ENCODE results near the gene THBS4.

Gene THBS4

DNA sequence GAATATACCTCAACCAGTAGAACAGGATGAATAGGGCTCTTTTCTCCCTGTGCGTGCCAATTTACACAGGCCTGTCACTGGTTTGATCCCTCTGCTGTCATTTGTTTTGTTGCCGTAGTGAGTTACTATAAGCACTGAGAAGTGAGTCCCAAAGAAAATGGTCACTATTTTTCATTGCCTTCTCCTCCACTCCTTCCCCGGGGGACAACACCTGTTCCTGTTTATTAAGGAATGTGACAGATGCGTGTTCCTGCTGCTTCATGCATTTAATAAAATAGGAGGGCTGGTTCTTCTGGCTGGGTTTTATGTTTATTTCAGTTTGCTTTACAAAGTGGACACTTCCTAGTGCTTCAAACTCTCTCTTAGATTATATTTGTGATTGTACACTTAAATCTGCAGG is 6.4 kb downstream of the THBS4 start:
- Histone ChIP-seq H3K27ac (ENCODE audit: insufficient read depth, low read length, poor library complexity, severe bottlenecking) (no peak overlapping the region), H3K4me3 (ENCODE audit: insufficient read depth, low read depth, low read length, poor library complexity, severe bottlenecking) (no peak overlapping the region), H3K4me1 (ENCODE audit: control insufficient read depth, insufficient read depth, low read length, poor library complexity, severe bottlenecking) (no peaks in the 10 kb centered on the region), H3K36me3 (ENCODE audit: control insufficient read depth, insufficient read depth, low read length) (no peaks in the 10 kb centered on the region), H3K9me3 (ENCODE audit: control insufficient read depth, low read length) (no peaks in the 10 kb centered on the region), H3K27me3 (replicated peaks; ENCODE audit: control insufficient read depth, insufficient read depth, low read length, poor library complexity, severe bottlenecking) (no peaks in the 10 kb centered on the region)
- DNase-seq, result no peak

DNA sequence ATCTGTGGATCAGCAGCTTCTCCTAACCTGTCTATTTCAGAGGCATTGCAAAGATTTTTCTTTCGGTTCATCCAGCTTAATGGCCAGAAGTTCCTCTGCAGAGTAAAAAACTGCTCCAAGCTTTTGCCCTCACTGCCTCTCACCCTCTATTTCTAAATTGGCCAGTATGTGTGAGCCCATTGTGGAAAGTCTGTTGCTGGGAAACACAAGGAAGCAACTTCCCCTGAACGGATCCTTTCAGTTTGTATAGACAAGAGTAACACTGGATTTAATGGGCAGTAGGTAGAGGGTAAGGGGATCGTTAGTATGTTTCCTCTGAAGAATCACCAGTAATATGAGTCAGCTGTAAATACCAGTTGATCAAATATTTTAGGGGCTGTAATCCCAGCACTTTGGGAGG is 7.2 kb downstream of the THBS4 start:
- Histone ChIP-seq H3K4me3 (ENCODE audit: insufficient read depth, low read depth, low read length, poor library complexity, severe bottlenecking) (no peak overlapping the region), H3K27me3 (replicated peaks; ENCODE audit: control insufficient read depth, insufficient read depth, low read length, poor library complexity, severe bottlenecking) (no peaks in the 10 kb centered on the region), H3K4me1 (ENCODE audit: control insufficient read depth, insufficient read depth, low read length, poor library complexity, severe bottlenecking) (no peaks in the 10 kb centered on the region), H3K27ac (ENCODE audit: insufficient read depth, low read length, poor library complexity, severe bottlenecking) (no peak overlapping the region), H3K9me3 (ENCODE audit: control insufficient read depth, low read length) (no peaks in the 10 kb centered on the region), H3K36me3 (ENCODE audit: control insufficient read depth, insufficient read depth, low read length) (no peaks in the 10 kb centered on the region)
- DNase-seq, result no peak

DNA sequence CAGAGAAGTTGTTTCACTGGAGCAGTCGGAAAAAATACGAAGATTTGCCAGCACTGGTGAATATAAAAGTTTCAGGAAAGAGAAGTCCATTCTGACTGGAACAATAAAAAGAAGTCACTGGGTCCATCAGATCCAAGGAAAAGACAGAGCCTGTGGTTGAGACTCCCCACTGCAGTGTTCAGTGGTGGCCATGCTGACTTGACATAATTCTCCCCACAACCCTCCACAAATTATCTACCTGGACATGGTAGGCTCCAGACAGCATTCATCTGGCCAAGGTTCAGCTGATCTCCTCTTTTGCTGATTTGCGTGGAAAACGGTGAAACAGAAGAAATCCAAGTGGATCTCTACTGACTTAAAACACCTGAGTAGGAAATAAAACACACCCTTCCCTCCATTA is 8.0 kb downstream of the THBS4 start:
- Histone ChIP-seq H3K27ac (ENCODE audit: insufficient read depth, low read length, poor library complexity, severe bottlenecking) (no peak overlapping the region), H3K36me3 (ENCODE audit: control insufficient read depth, insufficient read depth, low read length) (no peaks in the 10 kb centered on the region), H3K9me3 (ENCODE audit: control insufficient read depth, low read length) (no peaks in the 10 kb centered on the region), H3K27me3 (replicated peaks; ENCODE audit: control insufficient read depth, insufficient read depth, low read length, poor library complexity, severe bottlenecking) (no peaks in the 10 kb centered on the region), H3K4me3 (ENCODE audit: insufficient read depth, low read depth, low read length, poor library complexity, severe bottlenecking) (no peak overlapping the region), H3K4me1 (ENCODE audit: control insufficient read depth, insufficient read depth, low read length, poor library complexity, severe bottlenecking) (no peaks in the 10 kb centered on the region)
- DNase-seq, result no peak

DNA sequence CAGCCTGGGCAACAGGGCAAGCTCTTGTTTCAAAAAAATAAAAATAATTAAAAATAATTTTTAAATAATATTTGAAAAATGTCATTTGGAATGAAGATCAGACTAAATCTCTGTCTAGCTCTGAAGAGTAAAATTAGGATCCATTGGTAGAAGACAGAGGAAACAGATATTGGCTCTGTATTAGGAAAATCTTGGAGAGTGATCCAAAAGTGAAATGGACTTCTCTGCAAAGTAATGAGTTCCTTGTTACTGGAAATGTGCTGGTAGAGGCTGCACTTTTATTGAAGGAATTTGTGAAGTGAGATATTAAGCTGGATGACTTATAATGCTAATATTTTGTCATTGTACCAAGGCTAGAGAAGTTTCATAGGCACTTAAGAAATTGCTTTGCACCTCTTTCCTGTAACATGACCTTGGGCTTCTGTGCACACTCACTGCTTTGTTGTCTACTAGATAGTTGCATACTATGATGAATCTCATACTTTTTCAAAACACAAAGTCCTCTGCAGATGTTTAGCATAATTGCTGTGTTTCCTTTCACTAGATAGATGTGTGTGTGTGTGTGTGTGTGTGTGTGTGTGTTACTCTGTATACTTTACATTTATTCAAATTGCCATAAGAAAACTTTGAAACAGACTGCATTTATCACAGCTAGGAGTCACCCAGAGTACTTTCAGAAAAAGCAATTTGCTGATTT is 13.1 kb downstream of the THBS4 start:
- H3K27ac ChIP-seq (ENCODE audit: insufficient read depth, low read length, poor library complexity, severe bottlenecking), result no peak overlapping the region
- no peak for DNase-seq
- H3K4me3 ChIP-seq (ENCODE audit: insufficient read depth, low read depth, low read length, poor library complexity, severe bottlenecking), result no peak overlapping the region
- no peaks in the 10 kb centered on the region for H3K27me3 ChIP-seq (replicated peaks; ENCODE audit: control insufficient read depth, insufficient read depth, low read length, poor library complexity, severe bottlenecking)
- no peaks in the 10 kb centered on the region for H3K9me3 ChIP-seq (ENCODE audit: control insufficient read depth, low read length)
- no peaks in the 10 kb centered on the region for H3K36me3 ChIP-seq (ENCODE audit: control insufficient read depth, insufficient read depth, low read length)
- no peaks in the 10 kb centered on the region for H3K4me1 ChIP-seq (ENCODE audit: control insufficient read depth, insufficient read depth, low read length, poor library complexity, severe bottlenecking)

DNA sequence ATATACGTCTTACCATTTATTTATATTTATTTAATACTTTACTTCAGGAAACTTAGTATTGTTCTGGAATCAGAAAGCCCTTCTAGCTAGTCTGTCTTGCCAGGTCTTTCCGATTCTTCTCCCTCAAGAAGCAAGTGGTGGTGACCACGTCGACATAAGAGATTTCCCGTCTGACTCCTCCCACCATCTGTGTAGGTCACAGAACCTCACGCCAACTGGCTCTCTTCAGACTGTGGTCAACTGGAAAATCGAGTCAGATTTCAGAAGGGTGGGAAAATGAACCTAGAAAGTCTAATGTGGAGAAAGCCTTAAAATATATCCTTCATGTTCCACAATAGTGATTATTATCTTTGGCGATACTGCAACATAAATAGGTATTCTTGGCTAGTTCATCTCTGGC is 17.3 kb downstream of the THBS4 start:
- Histone ChIP-seq H3K36me3 (ENCODE audit: control insufficient read depth, insufficient read depth, low read length) (no peaks in the 10 kb centered on the region), H3K9me3 (ENCODE audit: control insufficient read depth, low read length) (no peaks in the 10 kb centered on the region), H3K4me1 (ENCODE audit: control insufficient read depth, insufficient read depth, low read length, poor library complexity, severe bottlenecking) (no peaks in the 10 kb centered on the region), H3K27me3 (replicated peaks; ENCODE audit: control insufficient read depth, insufficient read depth, low read length, poor library complexity, severe bottlenecking) (no peaks in the 10 kb centered on the region), H3K27ac (ENCODE audit: insufficient read depth, low read length, poor library complexity, severe bottlenecking) (no peak overlapping the region), H3K4me3 (ENCODE audit: insufficient read depth, low read depth, low read length, poor library complexity, severe bottlenecking) (no peak overlapping the region)
- no peak for DNase-seq

DNA sequence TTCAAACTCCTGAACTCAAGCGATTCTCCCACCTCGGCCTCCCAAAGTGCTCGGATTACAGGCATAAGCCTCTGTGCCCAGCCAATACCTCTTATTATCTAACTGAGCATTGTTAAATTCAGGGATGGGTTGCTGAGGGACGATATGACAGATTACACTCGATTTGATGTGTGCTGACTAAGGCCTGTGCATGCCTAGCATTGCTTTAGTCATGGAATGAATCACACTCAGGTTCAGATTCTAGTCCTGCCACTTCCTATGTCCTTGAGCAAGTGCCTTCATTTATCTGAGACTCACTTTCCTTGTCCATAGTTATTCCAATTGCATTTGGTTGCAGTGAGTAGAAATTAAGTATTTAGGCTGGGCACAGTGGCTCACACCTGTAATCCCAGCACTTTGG is 19.5 kb downstream of the THBS4 start:
- H3K4me1 ChIP-seq (ENCODE audit: control insufficient read depth, insufficient read depth, low read length, poor library complexity, severe bottlenecking), result no peaks in the 10 kb centered on the region
- no peak overlapping the region for H3K4me3 ChIP-seq (ENCODE audit: insufficient read depth, low read depth, low read length, poor library complexity, severe bottlenecking)
- H3K27me3 ChIP-seq (replicated peaks; ENCODE audit: control insufficient read depth, insufficient read depth, low read length, poor library complexity, severe bottlenecking), result no peaks in the 10 kb centered on the region
- H3K27ac ChIP-seq (ENCODE audit: insufficient read depth, low read length, poor library complexity, severe bottlenecking), result no peak overlapping the region
- no peaks in the 10 kb centered on the region for H3K36me3 ChIP-seq (ENCODE audit: control insufficient read depth, insufficient read depth, low read length)
- no peaks in the 10 kb centered on the region for H3K9me3 ChIP-seq (ENCODE audit: control insufficient read depth, low read length)
- no peak for DNase-seq

DNA sequence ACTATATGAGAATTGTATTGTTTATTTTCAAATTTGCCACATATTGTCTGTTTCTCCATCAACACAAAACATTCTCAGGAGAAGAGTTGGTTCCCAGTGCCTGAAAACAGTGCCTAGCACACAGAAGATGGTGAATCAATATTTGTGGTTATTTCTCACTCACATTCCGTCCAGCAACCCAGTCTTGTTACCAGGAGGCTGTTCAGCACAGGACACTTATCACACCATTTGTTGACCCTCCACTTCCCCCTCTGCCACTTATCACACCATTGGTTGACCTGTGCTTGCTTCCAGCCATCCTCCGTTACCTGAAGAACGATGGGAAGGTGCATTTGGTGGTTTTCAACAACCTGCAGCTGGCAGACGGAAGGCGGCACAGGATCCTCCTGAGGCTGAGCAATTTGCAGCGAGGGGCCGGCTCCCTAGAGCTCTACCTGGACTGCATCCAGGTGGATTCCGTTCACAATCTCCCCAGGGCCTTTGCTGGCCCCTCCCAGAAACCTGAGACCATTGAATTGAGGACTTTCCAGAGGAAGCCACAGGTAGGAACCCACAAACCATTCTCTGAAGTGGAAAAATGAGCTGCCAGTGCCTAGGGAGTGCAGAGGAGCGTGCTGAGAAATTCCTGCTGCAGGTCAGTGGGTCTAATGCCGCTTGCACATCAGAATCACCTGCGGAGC is 20.5 kb downstream of the THBS4 start:
- Histone ChIP-seq H3K36me3 (ENCODE audit: control insufficient read depth, insufficient read depth, low read length) (no peaks in the 10 kb centered on the region), H3K9me3 (ENCODE audit: control insufficient read depth, low read length) (no peaks in the 10 kb centered on the region), H3K27ac (ENCODE audit: insufficient read depth, low read length, poor library complexity, severe bottlenecking) (no peak overlapping the region), H3K27me3 (replicated peaks; ENCODE audit: control insufficient read depth, insufficient read depth, low read length, poor library complexity, severe bottlenecking) (no peaks in the 10 kb centered on the region), H3K4me1 (ENCODE audit: control insufficient read depth, insufficient read depth, low read length, poor library complexity, severe bottlenecking) (no peaks in the 10 kb centered on the region), H3K4me3 (ENCODE audit: insufficient read depth, low read depth, low read length, poor library complexity, severe bottlenecking) (no peak overlapping the region)
- no peak for DNase-seq

DNA sequence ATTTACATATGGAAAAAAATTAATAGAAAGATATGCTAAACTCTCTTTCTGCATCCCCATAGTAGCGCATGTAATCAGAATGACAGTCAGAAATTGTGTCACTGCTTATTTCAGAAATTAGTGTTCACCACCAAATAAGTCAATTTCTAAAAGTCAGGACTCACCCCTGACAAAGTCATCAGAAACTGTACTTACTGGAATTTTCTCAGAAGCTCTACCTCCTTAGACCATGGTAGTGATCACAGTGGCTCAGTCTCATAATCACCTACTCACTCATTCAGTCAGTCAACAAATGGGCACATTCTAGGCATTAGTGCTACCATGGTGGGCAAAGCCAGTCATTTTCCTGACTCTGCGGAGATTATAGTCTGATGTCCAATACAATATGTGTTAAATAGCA is 22.0 kb downstream of the THBS4 start:
- Histone ChIP-seq H3K4me1 (ENCODE audit: control insufficient read depth, insufficient read depth, low read length, poor library complexity, severe bottlenecking) (no peaks in the 10 kb centered on the region), H3K4me3 (ENCODE audit: insufficient read depth, low read depth, low read length, poor library complexity, severe bottlenecking) (no peak overlapping the region), H3K36me3 (ENCODE audit: control insufficient read depth, insufficient read depth, low read length) (no peaks in the 10 kb centered on the region), H3K27ac (ENCODE audit: insufficient read depth, low read length, poor library complexity, severe bottlenecking) (no peak overlapping the region), H3K9me3 (ENCODE audit: control insufficient read depth, low read length) (no peaks in the 10 kb centered on the region), H3K27me3 (replicated peaks; ENCODE audit: control insufficient read depth, insufficient read depth, low read length, poor library complexity, severe bottlenecking) (no peaks in the 10 kb centered on the region)
- no peak for DNase-seq

DNA sequence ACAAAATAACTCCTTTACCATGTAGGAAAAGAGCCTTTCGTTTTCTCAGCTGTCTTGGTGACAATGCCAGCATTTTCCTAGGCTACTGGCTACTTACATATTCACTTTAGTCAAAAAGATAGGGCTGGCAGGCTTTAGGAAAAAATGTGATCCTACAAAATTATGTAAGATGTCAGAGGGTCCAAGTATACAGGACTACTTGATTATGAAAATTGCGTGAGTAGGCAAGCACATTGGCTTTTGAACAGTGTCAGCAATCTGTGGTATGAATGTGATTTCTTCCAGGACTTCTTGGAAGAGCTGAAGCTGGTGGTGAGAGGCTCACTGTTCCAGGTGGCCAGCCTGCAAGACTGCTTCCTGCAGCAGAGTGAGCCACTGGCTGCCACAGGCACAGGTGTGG is 22.8 kb downstream of the THBS4 start:
- Histone ChIP-seq H3K4me1 (ENCODE audit: control insufficient read depth, insufficient read depth, low read length, poor library complexity, severe bottlenecking) (no peaks in the 10 kb centered on the region), H3K36me3 (ENCODE audit: control insufficient read depth, insufficient read depth, low read length) (no peaks in the 10 kb centered on the region), H3K27ac (ENCODE audit: insufficient read depth, low read length, poor library complexity, severe bottlenecking) (no peak overlapping the region), H3K4me3 (ENCODE audit: insufficient read depth, low read depth, low read length, poor library complexity, severe bottlenecking) (no peak overlapping the region), H3K9me3 (ENCODE audit: control insufficient read depth, low read length) (no peaks in the 10 kb centered on the region), H3K27me3 (replicated peaks; ENCODE audit: control insufficient read depth, insufficient read depth, low read length, poor library complexity, severe bottlenecking) (no peaks in the 10 kb centered on the region)
- DNase-seq, result no peak

DNA sequence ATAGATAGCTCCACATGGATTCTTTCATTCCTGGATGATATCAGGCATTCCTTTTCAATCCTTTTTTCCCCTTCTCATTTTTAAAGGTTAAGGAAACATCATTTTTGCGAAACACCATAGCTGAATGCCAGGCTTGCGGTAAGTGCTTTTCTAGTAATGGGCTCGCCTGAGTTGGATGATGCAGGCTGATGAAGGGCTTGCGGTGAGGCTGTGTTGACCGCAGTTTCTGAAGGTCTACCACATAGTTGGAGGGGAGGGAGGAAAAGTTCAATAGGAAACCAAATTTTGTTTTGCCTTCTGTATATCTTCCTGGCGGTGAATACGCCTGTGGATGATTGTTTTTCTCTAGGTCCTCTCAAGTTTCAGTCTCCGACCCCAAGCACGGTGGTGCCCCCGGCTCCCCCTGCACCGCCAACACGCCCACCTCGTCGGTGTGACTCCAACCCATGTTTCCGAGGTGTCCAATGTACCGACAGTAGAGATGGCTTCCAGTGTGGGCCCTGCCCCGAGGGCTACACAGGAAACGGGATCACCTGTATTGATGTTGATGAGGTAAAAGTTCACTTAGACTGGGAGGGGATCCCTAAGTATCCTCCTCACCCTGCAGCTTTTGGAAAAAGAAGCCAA is 24.3 kb downstream of the THBS4 start:
- Histone ChIP-seq H3K27ac (ENCODE audit: insufficient read depth, low read length, poor library complexity, severe bottlenecking) (no peak overlapping the region), H3K36me3 (ENCODE audit: control insufficient read depth, insufficient read depth, low read length) (no peaks in the 10 kb centered on the region), H3K9me3 (ENCODE audit: control insufficient read depth, low read length) (no peaks in the 10 kb centered on the region), H3K4me1 (ENCODE audit: control insufficient read depth, insufficient read depth, low read length, poor library complexity, severe bottlenecking) (no peaks in the 10 kb centered on the region), H3K4me3 (ENCODE audit: insufficient read depth, low read depth, low read length, poor library complexity, severe bottlenecking) (no peak overlapping the region), H3K27me3 (replicated peaks; ENCODE audit: control insufficient read depth, insufficient read depth, low read length, poor library complexity, severe bottlenecking) (no peaks in the 10 kb centered on the region)
- DNase-seq, result no peak
